Measurements from ENCODE around the gene TRMT11. TPM values are rescaled to one million over a fixed set of nuclear protein-coding genes. Genes with fewer than 3 reads are reported as not detected.
"Not testable (repeated sequence)": the region's sequence is repeated elsewhere in the genome, so short reads cannot be mapped to it uniquely, and the experiment has no call there.

TRMT11 gene
- total and polyA plus RNA-seq, 10 donors = 10.7 to 37.7 (median 22.2) TPM

GRCh38 chr6:125949069-125949468, 37.3 kb upstream of the TRMT11 start:
- DNase-seq = no peak
- H3K36me3 ChIP-seq = no peaks in the 10 kb centered on the region
- no peak overlapping the region for H3K4me3 ChIP-seq
- H3K4me1 ChIP-seq = peaks cover 0 to 26% (median 12%) of the 10 kb centered on the region in 6 donors
- no peaks in the 10 kb centered on the region for H3K9me3 ChIP-seq
- intact Hi-C loops (cut with DNase I; ENCODE audit: low total_unique reads) = no loop called here
- H3K27ac ChIP-seq = peak overlapping the region in 1 of 8 donors; percentile 21
- TF ChIP-seq POLR2AphosphoS5 (IDR thresholded peaks at IDR 0.05) (no peak), CTCF (IDR thresholded peaks at IDR 0.05 in 8 of 11, conservative IDR thresholded peaks at IDR 0.05 in 3 of 11) (no peak), POLR2A (IDR thresholded peaks at IDR 0.05) (no peak)
- 71 to 91% (median 81%) methylated on average over 2 of the region's 2 CpGs for WGBS, 5 donors
- peaks cover 0 to 9% (median 0%) of the 10 kb centered on the region in 7 donors for H3K27me3 ChIP-seq (replicated peaks in 1 of 7)

- WGBS, 5 donors = 74 to 92% (median 89%) methylated on average over 6 of the region's 6 CpGs
- intact Hi-C loops (cut with DNase I; ENCODE audit: low total_unique reads) = loop anchor here (10.0 kb wide), 1 partner anchor 95 kb away; no protein-coding TSS in a partner anchor
- no peaks in the 10 kb centered on the region for H3K9me3 ChIP-seq
- no peak overlapping the region for H3K27ac ChIP-seq
- H3K4me3 ChIP-seq = no peak overlapping the region
- no peak for DNase-seq
- peaks cover 0 to 9% (median 0%) of the 10 kb centered on the region in 7 donors for H3K27me3 ChIP-seq (replicated peaks in 1 of 7)
- TF ChIP-seq POLR2A (IDR thresholded peaks at IDR 0.05) (no peak), CTCF (IDR thresholded peaks at IDR 0.05 in 8 of 11, conservative IDR thresholded peaks at IDR 0.05 in 3 of 11) (no peak), POLR2AphosphoS5 (IDR thresholded peaks at IDR 0.05) (no peak)
- H3K4me1 ChIP-seq = peaks cover 0 to 17% (median under 1%) of the 10 kb centered on the region in 6 donors
- no peaks in the 10 kb centered on the region for H3K36me3 ChIP-seq
Measured at GRCh38 chr6:125950293-125950692, 36.0 kb upstream of the TRMT11 start.

- H3K27me3 ChIP-seq (replicated peaks in 1 of 7); H3K27ac ChIP-seq; H3K36me3 ChIP-seq; H3K4me3 ChIP-seq; H3K9me3 ChIP-seq; DNase-seq: not testable (repeated sequence)
- 82 to 94% (median 89%) methylated on average over 6 of the region's 6 CpGs for WGBS, 5 donors
- intact Hi-C loops (cut with DNase I; ENCODE audit: low total_unique reads) = loop anchor here (10.0 kb wide), 1 partner anchor 96 kb away; no protein-coding TSS in a partner anchor
- H3K4me1 ChIP-seq = peaks cover 0 to 13% (median under 1%) of the 10 kb centered on the region in 6 donors
Measured at GRCh38 chr6:125950716-125951115, 35.6 kb upstream of the TRMT11 start.

- intact Hi-C loops (cut with DNase I; ENCODE audit: low total_unique reads) = loop anchor here (10.0 kb wide), 1 partner anchor 97 kb away; no protein-coding TSS in a partner anchor
- Histone ChIP-seq H3K4me1 (peaks cover 0 to 12% (median 5%) of the 10 kb centered on the region in 6 donors), H3K9me3 (no peaks in the 10 kb centered on the region), H3K36me3 (no peaks in the 10 kb centered on the region), H3K4me3 (no peak overlapping the region), H3K27ac (no peak overlapping the region), H3K27me3 (replicated peaks in 1 of 7) (peaks cover 0 to 9% (median 0%) of the 10 kb centered on the region in 7 donors)
- WGBS, 5 donors = 78 to 100% (median 87%) methylated on average over 1 of the region's 1 CpG
- no peak for TF ChIP-seq CTCF (IDR thresholded peaks at IDR 0.05 in 8 of 11, conservative IDR thresholded peaks at IDR 0.05 in 3 of 11)
- TF ChIP-seq POLR2AphosphoS5 (IDR thresholded peaks at IDR 0.05) = no peak
- no peak for TF ChIP-seq POLR2A (IDR thresholded peaks at IDR 0.05)
- DNase-seq = no peak
Measured at GRCh38 chr6:125951323-125951722, 35.0 kb upstream of the TRMT11 start.

All from spleen (tissue), 11 donors.